Measurements from ENCODE around the gene DESI1. TPM values are rescaled to one million over a fixed set of nuclear protein-coding genes. Genes with fewer than 3 reads are reported as not detected.
"Not testable (repeated sequence)": the region's sequence is repeated elsewhere in the genome, so short reads cannot be mapped to it uniquely, and the experiment has no call there.

The DESI1 gene
- total RNA-seq: 16.5 and 26.7 TPM in 2 replicates

GRCh38 chr22:41620589-41621098 is at the start of gene DESI1:
Gene DESI1, minus strand, starts transcription at chr22:41621043. Its CDS starts 204 bp downstream, at chr22:41620839.
- DNase-seq: peak; percentile 44

GRCh38 chr22:41668971-41669911 is 48.4 kb upstream of the DESI1 start:
- DNase-seq: peak; percentile 60

GRCh38 chr22:41664951-41665350 is 44.1 kb upstream of the DESI1 start:
- DNase-seq: no peak

- DNase-seq: no peak
Observed at GRCh38 chr22:41664490-41664889, 43.6 kb upstream of the DESI1 start.

DNA sequence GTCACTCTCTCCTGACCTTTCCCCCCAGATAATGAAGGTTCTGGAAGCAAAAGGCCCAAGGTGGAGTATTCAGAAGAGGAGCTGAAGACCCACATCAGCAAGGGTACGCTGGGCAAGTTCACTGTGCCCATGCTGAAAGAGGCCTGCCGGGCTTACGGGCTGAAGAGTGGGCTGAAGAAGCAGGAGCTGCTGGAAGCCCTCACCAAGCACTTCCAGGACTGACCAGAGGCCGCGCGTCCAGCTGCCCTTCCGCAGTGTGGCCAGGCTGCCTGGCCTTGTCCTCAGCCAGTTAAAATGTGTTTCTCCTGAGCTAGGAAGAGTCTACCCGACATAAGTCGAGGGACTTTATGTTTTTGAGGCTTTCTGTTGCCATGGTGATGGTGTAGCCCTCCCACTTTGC is 42.8 kb upstream of the DESI1 start:
- not testable (repeated sequence) for DNase-seq

DNA sequence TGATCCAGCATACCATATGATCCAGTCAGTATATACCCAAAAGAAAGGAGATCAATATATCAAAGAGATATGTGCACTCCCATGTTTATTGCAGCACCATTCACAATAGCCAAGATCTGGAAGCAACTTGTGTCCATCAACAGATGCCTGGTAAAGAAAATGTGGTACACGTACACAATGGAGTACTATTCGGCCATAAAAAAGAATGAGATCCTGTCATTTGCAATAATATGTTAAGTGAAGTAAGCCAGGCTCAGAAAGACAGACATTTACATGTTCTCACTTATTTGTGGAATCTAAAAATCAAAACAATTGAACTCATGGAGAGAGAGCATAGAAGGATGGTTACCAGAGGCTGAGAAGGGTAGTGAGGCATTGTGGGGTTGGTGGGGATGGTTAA is 40.9 kb upstream of the DESI1 start:
- no peak for DNase-seq

DNA sequence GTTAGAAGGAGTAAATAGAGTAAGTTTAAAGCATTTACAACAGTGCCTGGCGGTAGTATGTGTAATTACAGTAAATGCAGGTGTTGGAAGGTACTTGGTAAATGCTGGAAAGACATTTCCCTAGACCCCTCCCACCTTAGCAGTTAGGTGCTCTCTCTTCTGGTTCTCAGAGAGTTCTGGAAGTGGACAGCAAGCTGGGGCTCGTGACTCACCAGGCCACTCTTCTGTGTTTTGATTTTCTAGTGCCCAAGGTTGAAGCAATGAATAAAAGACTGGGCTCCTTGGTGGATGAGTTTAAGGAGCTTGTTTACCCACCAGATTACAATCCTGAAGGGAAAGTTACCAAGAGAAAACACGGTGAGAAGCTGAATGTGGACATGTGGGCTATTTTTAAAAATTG is 40.2 kb upstream of the DESI1 start:
- DNase-seq: no peak

DNA sequence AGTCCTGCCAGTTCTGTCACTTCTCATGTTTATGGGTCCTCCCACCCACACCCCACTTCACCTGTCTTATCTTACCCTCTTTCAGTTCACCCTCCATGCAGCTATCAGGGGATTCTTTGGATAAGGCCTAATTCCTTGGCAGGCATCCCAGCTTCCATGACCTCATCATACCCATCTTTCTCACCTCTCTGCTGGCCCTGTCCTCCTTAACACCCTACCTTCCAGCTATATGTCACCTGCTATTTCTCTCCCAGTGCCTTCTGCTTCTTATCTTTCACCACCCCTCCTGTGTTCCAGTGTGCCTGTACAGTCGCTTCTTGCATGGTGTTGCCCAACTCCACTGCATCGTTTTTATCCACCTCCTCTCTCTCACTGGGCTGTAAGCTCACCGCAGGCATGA is 39.6 kb upstream of the DESI1 start:
- DNase-seq: no peak

DNA sequence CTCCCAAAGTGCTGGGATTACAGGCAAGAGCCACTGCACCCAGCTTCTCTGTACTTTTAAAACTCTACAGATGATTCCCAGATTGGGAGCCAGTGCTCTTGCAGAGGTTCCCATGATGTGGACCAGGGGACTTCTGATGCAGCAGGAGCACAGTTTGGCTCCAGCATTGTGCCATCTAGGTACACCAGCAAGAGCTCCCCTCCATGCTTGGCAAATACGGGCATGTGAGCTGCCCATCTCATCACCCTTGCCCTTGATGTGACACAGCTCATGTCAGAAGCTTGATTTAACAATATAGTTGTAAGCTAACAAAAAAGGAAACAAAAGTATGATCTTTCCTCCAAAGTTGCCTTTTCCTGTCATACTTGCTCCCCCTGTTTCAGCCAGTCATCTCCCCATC is 39.1 kb upstream of the DESI1 start:
- DNase-seq: no peak

DNA sequence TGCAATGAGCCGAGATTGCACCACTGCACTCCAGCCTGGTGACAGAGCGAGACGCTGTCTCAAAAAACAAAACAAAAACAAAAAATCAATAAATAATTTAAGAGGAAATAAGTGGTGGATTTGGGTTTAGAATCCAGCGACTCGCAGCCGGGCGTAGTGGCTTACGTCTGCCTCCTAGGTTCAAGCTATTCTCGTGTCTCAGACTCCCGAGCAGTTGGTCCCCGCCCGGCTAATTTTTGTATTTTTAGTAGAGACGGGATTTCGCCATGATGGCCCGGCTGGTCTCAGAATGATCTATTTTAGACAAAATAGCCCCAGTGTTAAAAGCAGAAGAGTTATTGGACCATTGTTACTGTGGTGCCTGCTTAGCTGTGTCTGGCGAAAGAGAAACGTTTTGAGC is 38.0 kb upstream of the DESI1 start:
- no peak for DNase-seq

GRCh38 chr22:41657709-41658108 is 36.9 kb upstream of the DESI1 start:
- no peak for DNase-seq

DNA sequence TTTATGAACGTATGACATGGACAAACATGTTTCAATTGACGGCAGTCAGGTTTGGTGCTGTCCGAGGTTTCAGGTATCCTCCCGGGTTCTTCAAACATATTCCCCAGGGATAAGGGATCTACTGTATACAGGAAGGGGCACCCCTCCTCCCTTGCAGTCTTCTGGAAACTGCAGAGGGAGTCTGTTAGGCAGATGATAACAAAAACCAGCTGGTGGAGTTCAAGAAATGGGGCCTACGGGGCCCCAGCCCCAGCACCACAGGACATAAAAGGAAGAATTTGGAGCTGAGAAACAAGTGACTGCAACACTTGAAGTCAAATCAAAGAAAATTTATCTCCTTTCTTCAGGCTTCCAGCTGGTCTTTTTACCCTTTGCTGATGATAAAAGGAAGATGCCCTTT is 35.7 kb upstream of the DESI1 start:
- no peak for DNase-seq

DNA sequence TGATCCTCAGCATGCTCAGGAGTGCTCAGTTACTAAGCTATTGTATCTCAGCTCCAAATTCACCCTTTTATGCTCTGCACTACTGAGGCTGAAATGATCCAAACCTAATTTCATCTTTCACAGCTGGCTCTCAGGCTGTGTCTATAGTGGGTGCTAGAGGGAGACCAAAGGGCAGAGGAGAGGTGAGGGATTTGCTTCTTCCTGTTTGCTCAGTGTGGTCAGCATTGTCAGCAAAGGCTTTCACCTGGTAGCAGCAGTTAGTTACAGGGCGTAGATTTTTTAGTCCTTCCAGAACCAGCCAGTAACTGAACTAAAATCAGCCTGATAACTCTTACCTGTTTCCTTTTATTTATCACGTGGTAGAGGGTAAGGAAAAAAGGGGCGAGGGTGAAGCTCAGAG is 33.5 kb upstream of the DESI1 start:
- no peak for DNase-seq

DNA sequence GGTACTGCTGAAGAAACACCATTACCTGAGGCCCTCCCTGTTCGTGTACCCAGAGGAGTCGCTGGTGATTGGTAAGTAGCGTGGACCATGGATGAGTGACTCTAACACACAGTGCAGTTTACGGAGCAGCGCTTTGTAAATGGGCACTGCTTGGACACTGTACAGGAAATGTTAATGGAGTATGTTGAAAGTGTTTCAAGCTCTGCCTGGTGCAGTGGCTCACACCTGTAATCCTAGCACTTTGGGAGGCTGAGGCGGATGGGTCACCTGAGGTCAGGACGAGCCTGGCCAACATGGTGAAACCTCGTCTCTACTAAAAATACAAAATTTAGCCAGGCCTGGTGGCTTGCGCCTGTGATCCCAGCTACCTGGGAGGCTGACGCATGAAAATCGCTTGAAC is 30.0 kb upstream of the DESI1 start:
- DNase-seq: no peak

DNA sequence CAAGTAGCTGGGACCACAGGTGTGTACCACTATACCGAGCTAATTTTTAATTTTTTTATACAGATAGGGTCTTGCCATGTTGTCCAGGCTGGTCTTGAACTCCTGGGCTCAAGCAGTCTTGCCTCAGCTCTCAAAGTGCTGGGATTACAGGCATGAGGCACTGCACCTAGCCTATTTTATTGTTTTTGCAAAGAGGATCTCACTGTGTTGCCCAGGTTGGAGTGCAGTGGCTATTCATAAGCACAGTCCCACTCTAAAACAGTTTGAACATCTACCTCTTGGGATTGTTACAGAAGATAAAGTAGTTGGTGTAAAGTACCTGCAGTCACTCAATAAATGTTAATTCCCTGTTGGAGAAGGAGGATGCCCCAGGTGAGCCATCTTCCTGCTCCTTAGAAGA is 29.4 kb upstream of the DESI1 start:
- no peak for DNase-seq

DNA sequence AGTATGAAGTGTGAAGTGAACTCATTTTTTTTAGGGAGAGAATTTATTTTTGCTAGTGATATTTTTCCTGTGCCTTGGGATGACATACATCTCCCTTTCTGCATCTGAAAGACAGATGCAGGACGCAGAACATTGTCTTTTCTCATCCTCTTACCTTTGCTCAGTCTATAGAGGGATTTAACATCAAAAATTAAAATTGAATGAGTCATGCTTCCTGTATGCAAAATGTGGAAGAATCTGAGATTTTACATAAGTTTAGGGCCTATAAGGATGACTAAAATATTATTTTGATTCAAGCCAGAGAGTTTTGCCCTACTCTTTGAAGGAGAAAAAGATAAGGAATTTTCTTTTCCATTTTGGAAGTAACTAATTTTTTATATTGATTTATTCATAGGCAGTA is 27.6 kb upstream of the DESI1 start:
- DNase-seq: no peak

- DNase-seq: no peak
Observed at GRCh38 chr22:41647771-41648170, 26.9 kb upstream of the DESI1 start.

GRCh38 chr22:41642331-41643110 is 21.7 kb upstream of the DESI1 start:
- DNase-seq: no peak

GRCh38 chr22:41641854-41642253 is 21.0 kb upstream of the DESI1 start:
- no peak for DNase-seq

- no peak for DNase-seq
Observed at GRCh38 chr22:41638748-41639147, 17.9 kb upstream of the DESI1 start.

- no peak for DNase-seq
Observed at GRCh38 chr22:41638124-41638523, 17.3 kb upstream of the DESI1 start.

GRCh38 chr22:41637623-41638022 is 16.8 kb upstream of the DESI1 start:
- not testable (repeated sequence) for DNase-seq

- no peak for DNase-seq
Observed at GRCh38 chr22:41636467-41636866, 15.6 kb upstream of the DESI1 start.

DNA sequence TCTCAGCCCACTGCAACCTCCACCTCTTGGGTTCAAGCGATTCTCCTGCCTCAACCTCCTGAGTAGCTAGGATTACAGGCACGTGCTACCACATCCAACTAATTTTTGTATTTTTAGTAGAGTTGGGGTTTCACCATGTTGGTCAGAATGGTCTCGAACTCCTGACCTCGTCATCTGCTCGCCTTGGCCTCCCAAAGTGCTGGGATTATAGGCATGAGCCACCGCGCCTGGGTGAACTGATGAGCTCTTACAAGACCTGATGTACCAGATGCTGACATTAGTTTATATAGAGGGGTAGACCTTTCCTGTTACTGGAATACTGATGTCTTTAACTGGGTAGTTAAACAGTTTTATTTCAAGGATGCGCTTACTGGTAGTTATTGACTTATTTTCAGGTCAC is 13.8 kb upstream of the DESI1 start:
- not testable (repeated sequence) for DNase-seq
